SK-N-MC (cell line): ENCODE data around the gene CAB39L.
A peak's percentile ranks its signal among the peaks of the same experiment; 100 is the strongest.

Experiments
- DNase-seq: peaks from one replicate; pipeline ENCODE4 v3.0.0-alpha.2; 2011; ENCODE audit warnings: low read depth, low spot score
- H3K27ac ChIP-seq: fragments of 200-600 bp; sonication (generic); 2 replicates; pipeline ENCODE4 v1.5.1; 2016; ENCODE audit warnings: mixed run types
- H3K36me3 ChIP-seq: fragments of 200-600 bp; sonication (generic); 2 replicates; pipeline ENCODE4 v1.6.1; 2017; ENCODE audit warnings: antibody characterized with exemption, low read length, mixed read lengths; ENCODE audit not compliant: insufficient read depth
- H3K4me3 ChIP-seq: fragments of 200-600 bp; sonication (generic); 2 replicates; pipeline ENCODE4 v1.5.1; 2016
- H3K9ac ChIP-seq: fragments of 200-600 bp; sonication (generic); 2 replicates; pipeline ENCODE4 v1.8.0; 2017; ENCODE audit warnings: mixed run types, mixed read lengths; ENCODE audit not compliant: insufficient read length
- H3K9me3 ChIP-seq: fragments of 200-600 bp; sonication (generic); 2 replicates; pipeline ENCODE4 v1.6.1; 2017; ENCODE audit warnings: low read depth, mild to moderate bottlenecking, antibody characterized with exemption, low read length, moderate library complexity, mixed read lengths
- EZH2 ChIP-seq: fragments of 200-600 bp; sonication (generic); IDR thresholded peaks from one replicate; pipeline ENCODE4 v1.6.1; 2017; ENCODE audit warnings: antibody characterized with exemption
- FOXP2 ChIP-seq: optimal IDR thresholded peaks from 2 replicates; pipeline ENCODE3; 2011; ENCODE audit warnings: mild to moderate bottlenecking, moderate library complexity; ENCODE audit not compliant: insufficient read depth; ENCODE audit errors: extremely low read length, control extremely low read depth
- POLR2AphosphoS5 ChIP-seq: IDR thresholded peaks from 2 replicates; pipeline ENCODE4 v1.6.1; 2012; ENCODE audit warnings: mild to moderate bottlenecking, low read depth, low read length, borderline replicate concordance

Gene CAB39L

GRCh38 chr13:49302817-49303216 is 141.0 kb downstream of the CAB39L start:
- no peak for TF ChIP-seq FOXP2
- no peak for TF ChIP-seq POLR2AphosphoS5
- no peak for TF ChIP-seq EZH2
- H3K36me3 ChIP-seq, result no peaks in the 10 kb centered on the region
- no peak overlapping the region for H3K27ac ChIP-seq
- no peak overlapping the region for H3K4me3 ChIP-seq
- no peak overlapping the region for H3K9ac ChIP-seq
- DNase-seq, result no peak
- H3K9me3 ChIP-seq, result no peaks in the 10 kb centered on the region

- no peak for DNase-seq
- Histone ChIP-seq H3K4me3 (no peak overlapping the region), H3K27ac (no peak overlapping the region), H3K9me3 (no peaks in the 10 kb centered on the region), H3K9ac (no peak overlapping the region), H3K36me3 (no peaks in the 10 kb centered on the region)
- TF ChIP-seq EZH2 (no peak), POLR2AphosphoS5 (no peak), FOXP2 (no peak)
Measured at GRCh38 chr13:49302222-49302621, 141.6 kb downstream of the CAB39L start.

DNA sequence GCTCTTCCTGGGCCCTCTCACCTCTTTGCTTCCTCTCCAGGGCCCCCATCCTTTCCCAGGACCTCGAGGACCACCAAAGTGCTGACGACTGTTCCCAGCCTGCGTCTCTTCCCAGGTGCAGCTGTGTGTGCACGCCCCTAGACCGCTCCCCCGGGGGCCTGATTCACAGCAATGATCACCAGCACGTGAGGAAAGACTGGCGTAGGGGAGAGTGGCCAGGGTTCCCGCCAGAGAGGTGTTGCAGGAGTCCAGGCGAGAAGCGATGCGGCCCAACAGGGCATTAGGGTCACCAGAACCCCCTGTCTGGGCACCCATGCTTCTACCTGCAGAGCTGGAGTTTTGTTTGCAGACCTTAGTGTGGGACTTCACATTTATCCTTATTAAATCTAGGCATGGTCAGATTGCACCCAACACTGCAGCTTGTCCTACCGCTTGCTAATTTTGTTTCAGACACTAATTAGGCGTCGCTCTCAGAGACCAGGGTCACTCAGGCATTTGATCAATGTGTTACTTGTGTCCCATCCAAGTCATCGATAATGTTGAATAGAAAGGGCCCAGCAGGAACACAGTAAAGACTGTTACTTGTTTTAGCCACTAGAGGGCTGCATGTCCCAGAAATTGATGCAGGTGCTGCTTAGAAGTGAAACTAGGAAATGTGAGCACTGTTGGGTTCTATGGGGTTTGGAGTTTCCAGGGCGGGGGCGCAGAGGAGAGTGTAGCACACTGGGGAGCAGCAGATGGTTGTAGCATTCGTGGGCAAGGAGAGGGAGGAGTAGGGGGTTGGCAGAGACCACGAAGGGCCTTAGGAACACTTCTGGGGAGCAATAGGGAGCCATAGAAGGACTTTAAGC is 142.9 kb downstream of the CAB39L start:
- Histone ChIP-seq H3K9me3 (no peaks in the 10 kb centered on the region), H3K27ac (no peak overlapping the region), H3K36me3 (no peaks in the 10 kb centered on the region), H3K9ac (no peak overlapping the region), H3K4me3 (0 out of 2 replicates have a peak overlapping the region, but pooled peaks have one; percentile 20)
- DNase-seq, result peak; percentile 20
- TF ChIP-seq POLR2AphosphoS5 (no peak), EZH2 (no peak), FOXP2 (no peak)

- H3K36me3 ChIP-seq, result no peaks in the 10 kb centered on the region
- no peak for TF ChIP-seq FOXP2
- no peak for TF ChIP-seq POLR2AphosphoS5
- TF ChIP-seq EZH2, result no peak
- no peak overlapping the region for H3K4me3 ChIP-seq
Measured at GRCh38 chr13:49300276-49300675, 143.6 kb downstream of the CAB39L start.

DNA sequence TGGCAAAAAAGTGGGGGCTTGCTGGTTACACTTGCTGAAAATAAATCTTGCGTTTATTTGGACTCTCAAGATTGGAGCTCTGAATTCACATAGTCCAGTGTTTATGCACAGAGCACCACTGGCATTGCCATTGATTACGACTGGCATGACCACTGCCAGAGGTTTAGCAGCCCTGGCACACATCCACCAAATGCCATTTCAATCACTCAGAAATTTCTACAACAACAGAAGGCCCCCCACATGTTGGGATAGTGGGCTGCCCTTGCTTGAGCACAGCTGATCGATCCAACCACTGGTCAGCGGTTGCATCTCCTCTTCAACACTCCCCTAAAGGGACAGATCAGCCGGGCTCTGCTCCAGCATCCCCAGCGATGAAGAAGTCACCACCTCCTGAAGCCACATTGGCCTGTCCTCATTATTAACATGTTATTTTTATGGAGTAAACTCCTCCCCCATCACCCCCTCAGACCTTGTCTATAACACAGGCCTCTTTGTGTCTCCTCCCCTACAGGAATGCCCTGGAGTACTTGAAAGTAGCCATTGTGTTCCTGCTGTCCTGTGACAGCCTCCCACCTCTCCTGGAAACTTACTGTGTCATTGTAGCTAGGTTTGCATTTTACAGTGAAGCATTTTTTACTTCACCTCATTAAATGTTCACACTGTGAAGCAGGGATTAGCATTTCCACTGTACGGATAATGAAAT is 144.8 kb downstream of the CAB39L start:
- no peak for TF ChIP-seq FOXP2
- no peak overlapping the region for H3K27ac ChIP-seq
- DNase-seq, result no peak
- H3K9ac ChIP-seq, result no peak overlapping the region
- no peaks in the 10 kb centered on the region for H3K9me3 ChIP-seq
- H3K36me3 ChIP-seq, result no peaks in the 10 kb centered on the region
- no peak overlapping the region for H3K4me3 ChIP-seq

More at GRCh38 chr13:49300276-49300675, 143.6 kb downstream of the CAB39L start:
- Histone ChIP-seq H3K9ac (no peak overlapping the region), H3K9me3 (no peaks in the 10 kb centered on the region), H3K27ac (no peak overlapping the region)
- DNase-seq, result no peak

- Histone ChIP-seq H3K4me3 (no peak overlapping the region), H3K36me3 (no peaks in the 10 kb centered on the region), H3K9ac (no peak overlapping the region), H3K27ac (no peak overlapping the region), H3K9me3 (no peaks in the 10 kb centered on the region)
- DNase-seq, result no peak
- TF ChIP-seq EZH2 (no peak), POLR2AphosphoS5 (no peak), FOXP2 (no peak)
Measured at GRCh38 chr13:49298416-49298815, 145.4 kb downstream of the CAB39L start.

- TF ChIP-seq FOXP2 (no peak), EZH2 (no peak), POLR2AphosphoS5 (no peak)
- no peak for DNase-seq
- H3K9ac ChIP-seq, result no peak overlapping the region
- no peaks in the 10 kb centered on the region for H3K9me3 ChIP-seq
- no peaks in the 10 kb centered on the region for H3K36me3 ChIP-seq
- H3K27ac ChIP-seq, result no peak overlapping the region
- no peak overlapping the region for H3K4me3 ChIP-seq
Measured at GRCh38 chr13:49297338-49297737, 146.5 kb downstream of the CAB39L start.

GRCh38 chr13:49296659-49297058 is 147.2 kb downstream of the CAB39L start:
- no peak for DNase-seq
- no peaks in the 10 kb centered on the region for H3K9me3 ChIP-seq
- no peak overlapping the region for H3K4me3 ChIP-seq
- no peak overlapping the region for H3K9ac ChIP-seq
- H3K27ac ChIP-seq, result no peak overlapping the region
- no peak for TF ChIP-seq FOXP2
- no peak for TF ChIP-seq POLR2AphosphoS5
- no peak for TF ChIP-seq EZH2
- H3K36me3 ChIP-seq, result no peaks in the 10 kb centered on the region
